GM18867 (cell line): ENCODE results near the gene MMD.
"Not testable (repeated sequence)": the region's sequence is repeated elsewhere in the genome, so short reads cannot be mapped to it uniquely, and the experiment has no call there.

Experiments used
- ATAC-seq: cut with Tn5 transposase; IDR thresholded peaks from one replicate; pipeline ENCODE4 v1.9.1; 2021; ENCODE audit warnings: mild to moderate bottlenecking, moderate library complexity; ENCODE audit not compliant: unreplicated experiment

Gene MMD

GRCh38 chr17:55421179-55421934 is at the start of gene MMD:
MMD (minus strand) TSS chr17:55421835; CDS start chr17:55421695, 140 bp downstream.
- ATAC-seq = peak; percentile 24

GRCh38 chr17:55466671-55467070 is 45.0 kb upstream of the MMD start:
- ATAC-seq = no peak

GRCh38 chr17:55465771-55466170 is 44.1 kb upstream of the MMD start:
- ATAC-seq = not testable (repeated sequence)

- ATAC-seq = peak; percentile 89
Observed at GRCh38 chr17:55463600-55463999, 42.0 kb upstream of the MMD start.

- ATAC-seq = no peak
Observed at GRCh38 chr17:55462711-55463110, 41.1 kb upstream of the MMD start.

- no peak for ATAC-seq
Observed at GRCh38 chr17:55462234-55462633, 40.6 kb upstream of the MMD start.

GRCh38 chr17:55458978-55459377 is 37.3 kb upstream of the MMD start:
- no peak for ATAC-seq

GRCh38 chr17:55458287-55458900 is 36.8 kb upstream of the MMD start:
- ATAC-seq = no peak

- no peak for ATAC-seq
Observed at GRCh38 chr17:55456307-55457240, 34.9 kb upstream of the MMD start.

- no peak for ATAC-seq
Observed at GRCh38 chr17:55454906-55455474, 33.4 kb upstream of the MMD start.

GRCh38 chr17:55453839-55454557 is 32.4 kb upstream of the MMD start:
- no peak for ATAC-seq

GRCh38 chr17:55452139-55452790 is 30.6 kb upstream of the MMD start:
- no peak for ATAC-seq

GRCh38 chr17:55451758-55452138 is 30.1 kb upstream of the MMD start:
- no peak for ATAC-seq

GRCh38 chr17:55451203-55451641 is 29.6 kb upstream of the MMD start:
- ATAC-seq = no peak

- no peak for ATAC-seq
Observed at GRCh38 chr17:55450232-55450825, 28.7 kb upstream of the MMD start.

GRCh38 chr17:55448681-55449080 is 27.0 kb upstream of the MMD start:
- ATAC-seq = no peak

GRCh38 chr17:55446581-55447205 is 25.1 kb upstream of the MMD start:
- ATAC-seq = no peak

GRCh38 chr17:55446004-55446403 is 24.4 kb upstream of the MMD start:
- ATAC-seq = not testable (repeated sequence)
